Glutamatergic neuron (in vitro differentiated cells): Measurements from ENCODE around the gene ZIC5. TPM values are rescaled to one million over a fixed set of nuclear protein-coding genes. Genes with fewer than 3 reads are reported as not detected.

Experiments
- DNase-seq: peaks from one replicate; pipeline ENCODE4 v3.0.0; 2022
- H3K27ac Mint-ChIP-seq: one replicate; pipeline ENCODE4 v1.8.0; 2020; ENCODE audit warnings: mild to moderate bottlenecking, mixed read lengths, inconsistent platforms; ENCODE audit not compliant: unreplicated experiment
- H3K27me3 Mint-ChIP-seq: one replicate; pipeline ENCODE4 v1.8.0; 2020; ENCODE audit warnings: mild to moderate bottlenecking, moderate library complexity, mixed read lengths, inconsistent platforms; ENCODE audit not compliant: unreplicated experiment
- H3K36me3 Mint-ChIP-seq: one replicate; pipeline ENCODE4 v1.8.0; 2020; ENCODE audit warnings: mild to moderate bottlenecking, mixed read lengths, inconsistent platforms; ENCODE audit not compliant: unreplicated experiment
- H3K4me1 Mint-ChIP-seq: one replicate; pipeline ENCODE4 v1.8.0; 2020; ENCODE audit warnings: mild to moderate bottlenecking, low read depth, mixed read lengths, inconsistent platforms; ENCODE audit not compliant: unreplicated experiment
- H3K4me3 Mint-ChIP-seq: one replicate; pipeline ENCODE4 v1.8.0; 2020; ENCODE audit warnings: mild to moderate bottlenecking, mixed read lengths, inconsistent platforms; ENCODE audit not compliant: unreplicated experiment
- H3K9me3 Mint-ChIP-seq: one replicate; pipeline ENCODE4 v1.8.0; 2020; ENCODE audit warnings: mild to moderate bottlenecking, moderate library complexity, mixed read lengths, inconsistent platforms; ENCODE audit not compliant: unreplicated experiment
- CTCF ChIP-seq: fragments of 200-600 bp; sonication (generic); IDR thresholded peaks from one replicate; pipeline ENCODE4 v1.5.0; 2021; ENCODE audit not compliant: partially characterized antibody, unreplicated experiment
- total RNA-seq: library from RNA; stranded (reverse); fragmentation: NEBNext Ultra II Directional; extraction: Animal tissue kit (Norgen Biotek cat#: 25700); gene quantifications from one replicate; pipeline ENCODE4 v1.2.1, GENCODE V29; 2021; ENCODE audit not compliant: unreplicated experiment

The ZIC5 gene
- total RNA-seq, 1 donor from 2014 or later: 0.47 TPM

GRCh38 chr13:99990126-99990977 lies 18.8 kb upstream of the ZIC5 start:
- peak; percentile 31 for DNase-seq
- Mint-ChIP-seq H3K27ac (no peak overlapping the region), H3K4me3 (peak overlapping the region; percentile 34), H3K4me1 (peaks cover 7% of the 10 kb centered on the region), H3K36me3 (no peaks in the 10 kb centered on the region), H3K9me3 (peaks cover 13% of the 10 kb centered on the region), H3K27me3 (peaks cover 57% of the 10 kb centered on the region)
- no peak for TF ChIP-seq CTCF

- Mint-ChIP-seq H3K36me3 (no peaks in the 10 kb centered on the region), H3K4me1 (peaks cover 6% of the 10 kb centered on the region), H3K4me3 (no peak overlapping the region), H3K9me3 (peaks cover 8% of the 10 kb centered on the region), H3K27ac (no peak overlapping the region), H3K27me3 (peaks cover 52% of the 10 kb centered on the region)
- no peak for DNase-seq
- no peak for TF ChIP-seq CTCF
Observed at GRCh38 chr13:99989276-99990125, 17.9 kb upstream of the ZIC5 start.

- no peak overlapping the region for H3K27ac Mint-ChIP-seq
- peak; percentile 42 for DNase-seq
- peaks cover 14% of the 10 kb centered on the region for H3K4me1 Mint-ChIP-seq
- no peak overlapping the region for H3K4me3 Mint-ChIP-seq
- no peaks in the 10 kb centered on the region for H3K36me3 Mint-ChIP-seq
- H3K27me3 Mint-ChIP-seq: peaks cover 54% of the 10 kb centered on the region
- peaks cover 10% of the 10 kb centered on the region for H3K9me3 Mint-ChIP-seq
- TF ChIP-seq CTCF: no peak
Observed at GRCh38 chr13:99988529-99989275, 17.1 kb upstream of the ZIC5 start.

GRCh38 chr13:99987154-99988019 lies 15.8 kb upstream of the ZIC5 start:
- no peaks in the 10 kb centered on the region for H3K36me3 Mint-ChIP-seq
- TF ChIP-seq CTCF: no peak
- peaks cover 18% of the 10 kb centered on the region for H3K4me1 Mint-ChIP-seq
- no peak overlapping the region for H3K27ac Mint-ChIP-seq
- H3K9me3 Mint-ChIP-seq: peaks cover 15% of the 10 kb centered on the region
- peaks cover 55% of the 10 kb centered on the region for H3K27me3 Mint-ChIP-seq
- DNase-seq: peak; percentile 43
- no peak overlapping the region for H3K4me3 Mint-ChIP-seq
